Colonic mucosa (tissue), 4 donors: Measurements from ENCODE around the gene KDM4C. TPM values are rescaled to one million over a fixed set of nuclear protein-coding genes. Genes with fewer than 3 reads are reported as not detected.

Experiments
- DNase-seq: peaks from one replicate; pipeline ENCODE4 v3.0.0-alpha.2; 2020
- H3K27ac ChIP-seq: fragments of 200-600 bp; one replicate; pipeline ENCODE4 v1.8.0; 2021
- H3K27me3 ChIP-seq: fragments of 200-600 bp; one replicate; pipeline ENCODE4 v1.8.0; 2021
- H3K36me3 ChIP-seq: fragments of 200-600 bp; one replicate; pipeline ENCODE4 v1.8.0; 2021
- H3K4me1 ChIP-seq: fragments of 200-600 bp; one replicate; pipeline ENCODE4 v1.8.0; 2021; ENCODE audit warnings: mild to moderate bottlenecking
- H3K4me3 ChIP-seq: fragments of 200-600 bp; one replicate; pipeline ENCODE4 v1.8.0; 2021
- H3K9ac ChIP-seq, 2 donors: one replicate each; pipeline ENCODE4 v1.7.0; 2013; ENCODE audit warnings: control low read depth in 2 of 2, low read depth in 2 of 2, low read length in 2 of 2
- H3K9me3 ChIP-seq: fragments of 200-600 bp; one replicate; pipeline ENCODE4 v1.8.0; 2021
- CTCF ChIP-seq: fragments of 200-600 bp; IDR thresholded peaks from one replicate; pipeline ENCODE4 v1.8.0; 2022; ENCODE audit warnings: antibody characterized with exemption, mild to moderate bottlenecking
- intact Hi-C: fragments of 100-400 bp; cut with DNase I; formaldehyde crosslinking; loops from one replicate; pipeline ENCODE4 v1.14.1; 2022
- total RNA-seq, 2 donors: library from RNA; stranded (reverse); fragmentation: NEBNext Ultra II Directional in 1 of 2; extraction: Animal tissue kit (Norgen Biotek cat#: 25700) in 1 of 2; gene quantifications; one replicate each; pipeline ENCODE4 v1.2.1, GENCODE V29; 2021
- donor health status: healthy.
- donor health status: DM: no; HTN: no; CAD: no.
- donor health status: DM: no; HTN: no; CAD: no.

KDM4C gene
- total RNA-seq, 2 donors from 2014 or later, result 37.3 to 42.0 TPM

GRCh38 chr9:6973762-6974161, 216.0 kb downstream of the KDM4C start:
- no peak for DNase-seq
- Histone ChIP-seq H3K9me3 (no peaks in the 10 kb centered on the region), H3K4me1 (no peaks in the 10 kb centered on the region), H3K27me3 (no peaks in the 10 kb centered on the region), H3K9ac (no peak overlapping the region), H3K27ac (no peak overlapping the region), H3K4me3 (no peak overlapping the region), H3K36me3 (no peaks in the 10 kb centered on the region)
- intact Hi-C loops, result no loop called here
- no peak for TF ChIP-seq CTCF

DNA sequence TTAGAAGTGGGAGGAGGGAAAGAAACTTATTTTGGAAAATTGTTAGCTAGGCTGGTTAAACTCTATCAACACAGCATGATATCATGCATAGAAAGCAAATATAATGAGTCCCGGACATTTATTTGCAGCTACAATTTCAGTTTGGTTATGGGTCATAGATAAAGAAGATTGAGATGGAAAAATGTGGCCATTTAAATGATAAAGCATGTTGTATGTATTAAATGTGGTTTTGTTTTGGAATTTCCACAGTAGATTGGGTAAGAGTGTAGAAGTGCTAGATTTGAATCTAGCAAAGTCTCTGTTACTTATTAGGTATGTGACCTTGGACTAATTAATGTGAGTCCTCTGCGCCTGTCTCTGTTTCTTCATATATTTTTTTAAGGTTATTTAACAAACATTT, 217.4 kb downstream of the KDM4C start:
- Histone ChIP-seq H3K9ac (no peak overlapping the region), H3K4me1 (no peaks in the 10 kb centered on the region), H3K27ac (no peak overlapping the region), H3K9me3 (no peaks in the 10 kb centered on the region), H3K27me3 (no peaks in the 10 kb centered on the region), H3K4me3 (no peak overlapping the region), H3K36me3 (no peaks in the 10 kb centered on the region)
- DNase-seq, result no peak
- intact Hi-C loops, result no loop called here
- no peak for TF ChIP-seq CTCF

GRCh38 chr9:6977761-6978160, 220.0 kb downstream of the KDM4C start:
- intact Hi-C loops, result no loop called here
- H3K27ac ChIP-seq, result no peak overlapping the region
- no peak for DNase-seq

DNA sequence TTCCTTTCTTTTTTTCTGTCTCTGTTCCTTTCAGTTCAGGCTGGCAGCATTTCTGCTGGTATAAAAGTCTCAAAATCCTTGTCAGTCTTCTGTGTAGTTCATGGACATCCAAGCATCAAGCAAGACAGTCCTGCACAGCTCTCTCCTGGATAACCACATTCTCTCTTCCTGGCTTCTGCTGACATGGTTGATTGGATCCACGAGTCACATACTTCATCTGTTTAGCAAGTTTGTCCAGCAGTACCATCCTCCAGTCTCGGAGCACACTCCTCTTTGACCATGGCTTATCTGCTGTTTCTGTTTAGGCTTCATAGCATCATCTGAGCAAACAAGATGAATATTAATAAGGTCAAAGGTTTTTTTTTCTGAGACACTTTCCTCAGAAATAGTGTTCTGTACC, 220.8 kb downstream of the KDM4C start:
- no peak overlapping the region for H3K4me3 ChIP-seq
- H3K9ac ChIP-seq, result no peak overlapping the region
- no peak for DNase-seq
- H3K27me3 ChIP-seq, result no peaks in the 10 kb centered on the region
- TF ChIP-seq CTCF, result no peak
- H3K9me3 ChIP-seq, result no peaks in the 10 kb centered on the region
- intact Hi-C loops, result no loop called here
- no peaks in the 10 kb centered on the region for H3K36me3 ChIP-seq
- no peaks in the 10 kb centered on the region for H3K4me1 ChIP-seq
- no peak overlapping the region for H3K27ac ChIP-seq

More at GRCh38 chr9:6977761-6978160, 220.0 kb downstream of the KDM4C start:
- Histone ChIP-seq H3K4me1 (no peaks in the 10 kb centered on the region), H3K27me3 (no peaks in the 10 kb centered on the region), H3K9me3 (no peaks in the 10 kb centered on the region), H3K4me3 (no peak overlapping the region), H3K9ac (no peak overlapping the region), H3K36me3 (no peaks in the 10 kb centered on the region)
- TF ChIP-seq CTCF, result no peak

DNA sequence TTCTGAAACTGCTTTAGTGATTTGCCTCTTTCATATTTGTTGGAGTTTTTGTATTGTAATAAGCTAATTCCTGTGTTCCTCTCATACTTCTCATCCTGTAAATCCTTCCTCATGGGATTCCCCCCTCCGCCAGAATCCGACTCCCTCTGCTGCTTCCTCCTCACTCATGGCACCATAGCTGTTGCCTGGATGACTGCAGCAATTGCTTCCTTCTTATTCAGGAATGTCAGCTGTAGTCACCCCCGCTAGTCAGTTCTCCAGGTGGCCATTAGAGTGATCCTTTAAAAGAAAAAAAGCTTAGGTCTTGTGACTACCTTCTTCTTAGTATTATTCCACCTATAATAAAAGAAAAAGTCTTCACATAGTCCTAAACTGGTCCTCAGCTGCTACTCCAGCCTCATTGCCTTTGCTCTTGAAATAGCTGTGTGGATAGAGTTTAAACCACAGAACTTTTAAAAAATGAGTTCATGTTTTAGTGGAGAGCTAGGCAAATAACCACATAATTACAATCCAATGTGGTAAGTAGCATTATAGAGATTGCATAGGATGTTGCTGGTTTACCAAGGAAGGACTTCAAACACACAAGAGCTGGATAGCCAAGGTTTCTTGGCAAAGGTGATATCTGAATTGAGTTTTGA, 227.3 kb downstream of the KDM4C start:
- no peaks in the 10 kb centered on the region for H3K27me3 ChIP-seq
- no peaks in the 10 kb centered on the region for H3K9me3 ChIP-seq
- H3K36me3 ChIP-seq, result no peaks in the 10 kb centered on the region
- TF ChIP-seq CTCF, result no peak
- H3K9ac ChIP-seq, result no peak overlapping the region
- no peaks in the 10 kb centered on the region for H3K4me1 ChIP-seq
- intact Hi-C loops, result no loop called here
- no peak overlapping the region for H3K27ac ChIP-seq
- DNase-seq, result no peak
- H3K4me3 ChIP-seq, result no peak overlapping the region
